SKM-1 (cell line): ENCODE measurements around the gene SRGAP2B.
"Not testable (repeated sequence)": the region's sequence is repeated elsewhere in the genome, so short reads cannot be mapped to it uniquely, and the experiment has no call there.

Experiments used
- DNase-seq: peaks from one replicate; lab custom pipeline; 2025; ENCODE audit not compliant: unreplicated experiment; lab: John Stamatoyannopoulos, UW

Gene SRGAP2B

GRCh38 chr1:145095284-145096057 lies at the start of gene SRGAP2B, which contains the start of gene FAM72D:
SRGAP2B (minus strand) TSS chr1:145095328; CDS start chr1:145092901, 2,427 bp downstream.
FAM72D (plus strand) TSS chr1:145095974; CDS start chr1:145096848, 874 bp downstream.
- DNase-seq, result not testable (repeated sequence)

- not testable (repeated sequence) for DNase-seq
Measured at GRCh38 chr1:145144264-145144913, 49.3 kb upstream of the SRGAP2B start.

- DNase-seq, result not testable (repeated sequence)
Measured at GRCh38 chr1:145140549-145140948, 45.4 kb upstream of the SRGAP2B start.

- DNase-seq, result not testable (repeated sequence)
Measured at GRCh38 chr1:145134476-145134875, 39.3 kb upstream of the SRGAP2B start.

GRCh38 chr1:145128697-145129469 lies 33.8 kb upstream of the SRGAP2B start:
- DNase-seq, result not testable (repeated sequence)

- DNase-seq, result not testable (repeated sequence)
Measured at GRCh38 chr1:145127144-145127543, 32.0 kb upstream of the SRGAP2B start.

GRCh38 chr1:145125112-145125511 lies 30.0 kb upstream of the SRGAP2B start:
- not testable (repeated sequence) for DNase-seq

- not testable (repeated sequence) for DNase-seq
Measured at GRCh38 chr1:145123992-145124641, 29.0 kb upstream of the SRGAP2B start.

- DNase-seq, result not testable (repeated sequence)
Measured at GRCh38 chr1:145123062-145123395, 27.9 kb upstream of the SRGAP2B start.

- DNase-seq, result not testable (repeated sequence)
Measured at GRCh38 chr1:145122344-145123061, 27.4 kb upstream of the SRGAP2B start.

- DNase-seq, result not testable (repeated sequence)
Measured at GRCh38 chr1:145119842-145120241, 24.7 kb upstream of the SRGAP2B start.

- DNase-seq, result not testable (repeated sequence)
Measured at GRCh38 chr1:145115587-145116493, 20.7 kb upstream of the SRGAP2B start.

GRCh38 chr1:145114560-145115057 lies 19.5 kb upstream of the SRGAP2B start:
- DNase-seq, result not testable (repeated sequence)

GRCh38 chr1:145112703-145113102 lies 17.6 kb upstream of the SRGAP2B start:
- not testable (repeated sequence) for DNase-seq

- not testable (repeated sequence) for DNase-seq
Measured at GRCh38 chr1:145111674-145112073, 16.5 kb upstream of the SRGAP2B start.

- DNase-seq, result not testable (repeated sequence)
Measured at GRCh38 chr1:145103294-145103693, 8.2 kb upstream of the SRGAP2B start.

- not testable (repeated sequence) for DNase-seq
Measured at GRCh38 chr1:145101725-145102124, 6.6 kb upstream of the SRGAP2B start.

GRCh38 chr1:145094655-145095211 lies 395 bp downstream of the SRGAP2B start:
- not testable (repeated sequence) for DNase-seq
